Neural cell (in vitro differentiated cells): ENCODE data around the gene UBD.

ENCODE experiments used
- CTCF ChIP-seq: fragments of 450-650 bp; IDR thresholded peaks from 2 replicates; pipeline ENCODE4 v1.5.1; 2014; ENCODE audit warnings: antibody characterized with exemption, mild to moderate bottlenecking, moderate library complexity; ENCODE audit not compliant: poor library complexity, severe bottlenecking
- EP300 ChIP-seq: fragments of 450-650 bp; conservative IDR thresholded peaks from 2 replicates; pipeline ENCODE4 v1.6.1; 2014; ENCODE audit warnings: antibody characterized with exemption, mild to moderate bottlenecking, moderate library complexity; ENCODE audit not compliant: poor library complexity, severe bottlenecking
- EZH2 ChIP-seq: fragments of 200-600, 300-800 bp; shearing (Covaris generic), sonication (generic); IDR thresholded peaks from 2 replicates; pipeline ENCODE4 v1.6.1; 2014; ENCODE audit warnings: antibody characterized with exemption, low read length, borderline replicate concordance, mild to moderate bottlenecking; ENCODE audit not compliant: insufficient read depth, poor library complexity, severe bottlenecking
- MXI1 ChIP-seq: fragments of 450-650 bp; conservative IDR thresholded peaks from 2 replicates; pipeline ENCODE4 v1.6.1; 2014; ENCODE audit warnings: antibody characterized with exemption, mild to moderate bottlenecking; ENCODE audit not compliant: poor library complexity, severe bottlenecking
- POLR2AphosphoS5 ChIP-seq: IDR thresholded peaks from 2 replicates; pipeline ENCODE4 v1.6.1; 2012
- RAD21 ChIP-seq: fragments of 450-650 bp; conservative IDR thresholded peaks from 2 replicates; pipeline ENCODE4 v1.6.1; 2014; ENCODE audit warnings: antibody characterized with exemption, mild to moderate bottlenecking, moderate library complexity
- SMC3 ChIP-seq: fragments of 450-650 bp; conservative IDR thresholded peaks from 2 replicates; pipeline ENCODE4 v1.6.1; 2014; ENCODE audit warnings: antibody characterized with exemption, mild to moderate bottlenecking, moderate library complexity; ENCODE audit not compliant: poor library complexity
- TAF1 ChIP-seq: IDR thresholded peaks from 2 replicates; pipeline ENCODE4 v1.6.1; 2012; ENCODE audit warnings: low read depth
- TF ChIP-seq, protein P1 (sequence below): IDR thresholded peaks from 2 replicates; pipeline ENCODE4 v1.6.1; 2012; ENCODE audit warnings: borderline replicate concordance

DNA sequence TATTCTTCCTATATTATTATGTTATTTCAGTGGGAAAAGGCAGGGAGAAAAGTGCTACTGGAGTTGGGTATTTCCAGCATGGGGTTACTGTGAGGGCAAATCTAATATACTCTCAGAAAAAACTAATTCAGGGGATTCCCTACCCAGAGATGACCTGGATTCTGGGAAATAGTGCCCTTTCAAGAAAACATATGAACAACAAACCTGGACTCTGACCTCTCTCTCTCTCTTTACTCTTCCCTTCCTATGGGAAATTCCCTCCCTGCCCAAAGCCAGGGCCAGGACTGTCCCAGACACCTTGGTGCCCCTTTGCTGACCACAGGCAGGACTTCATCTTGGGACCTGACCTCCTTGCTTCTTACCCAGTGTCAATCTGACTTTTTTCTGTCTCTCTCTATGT is 1.6 kb upstream of the UBD start:
- TF ChIP-seq POLR2AphosphoS5 (no peak), EP300 (no peak), CTCF (no peak), MXI1 (no peak), EZH2 (no peak), SMC3 (no peak), RAD21 (no peak), TAF1 (no peak)
- TF ChIP-seq, protein P1, sequence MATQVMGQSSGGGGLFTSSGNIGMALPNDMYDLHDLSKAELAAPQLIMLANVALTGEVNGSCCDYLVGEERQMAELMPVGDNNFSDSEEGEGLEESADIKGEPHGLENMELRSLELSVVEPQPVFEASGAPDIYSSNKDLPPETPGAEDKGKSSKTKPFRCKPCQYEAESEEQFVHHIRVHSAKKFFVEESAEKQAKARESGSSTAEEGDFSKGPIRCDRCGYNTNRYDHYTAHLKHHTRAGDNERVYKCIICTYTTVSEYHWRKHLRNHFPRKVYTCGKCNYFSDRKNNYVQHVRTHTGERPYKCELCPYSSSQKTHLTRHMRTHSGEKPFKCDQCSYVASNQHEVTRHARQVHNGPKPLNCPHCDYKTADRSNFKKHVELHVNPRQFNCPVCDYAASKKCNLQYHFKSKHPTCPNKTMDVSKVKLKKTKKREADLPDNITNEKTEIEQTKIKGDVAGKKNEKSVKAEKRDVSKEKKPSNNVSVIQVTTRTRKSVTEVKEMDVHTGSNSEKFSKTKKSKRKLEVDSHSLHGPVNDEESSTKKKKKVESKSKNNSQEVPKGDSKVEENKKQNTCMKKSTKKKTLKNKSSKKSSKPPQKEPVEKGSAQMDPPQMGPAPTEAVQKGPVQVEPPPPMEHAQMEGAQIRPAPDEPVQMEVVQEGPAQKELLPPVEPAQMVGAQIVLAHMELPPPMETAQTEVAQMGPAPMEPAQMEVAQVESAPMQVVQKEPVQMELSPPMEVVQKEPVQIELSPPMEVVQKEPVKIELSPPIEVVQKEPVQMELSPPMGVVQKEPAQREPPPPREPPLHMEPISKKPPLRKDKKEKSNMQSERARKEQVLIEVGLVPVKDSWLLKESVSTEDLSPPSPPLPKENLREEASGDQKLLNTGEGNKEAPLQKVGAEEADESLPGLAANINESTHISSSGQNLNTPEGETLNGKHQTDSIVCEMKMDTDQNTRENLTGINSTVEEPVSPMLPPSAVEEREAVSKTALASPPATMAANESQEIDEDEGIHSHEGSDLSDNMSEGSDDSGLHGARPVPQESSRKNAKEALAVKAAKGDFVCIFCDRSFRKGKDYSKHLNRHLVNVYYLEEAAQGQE, result no peak
